GM21737 (cell line): ENCODE measurements around the gene TXNDC2.
"Not testable (repeated sequence)": the region's sequence is repeated elsewhere in the genome, so short reads cannot be mapped to it uniquely, and the experiment has no call there.

ENCODE experiments used
- ATAC-seq: cut with Tn5 transposase; IDR thresholded peaks from one replicate; pipeline ENCODE4 v1.9.1; 2021; ENCODE audit warnings: mild to moderate bottlenecking, moderate library complexity; ENCODE audit not compliant: unreplicated experiment

The TXNDC2 gene

GRCh38 chr18:9885170-9886004 is at the start of gene TXNDC2:
Gene TXNDC2 (plus strand): TSS chr18:9885973. CDS start chr18:9886681, 708 bp downstream.
- ATAC-seq: no peak

- ATAC-seq: no peak
Measured at GRCh38 chr18:9838144-9838877, 47.5 kb upstream of the TXNDC2 start.

DNA sequence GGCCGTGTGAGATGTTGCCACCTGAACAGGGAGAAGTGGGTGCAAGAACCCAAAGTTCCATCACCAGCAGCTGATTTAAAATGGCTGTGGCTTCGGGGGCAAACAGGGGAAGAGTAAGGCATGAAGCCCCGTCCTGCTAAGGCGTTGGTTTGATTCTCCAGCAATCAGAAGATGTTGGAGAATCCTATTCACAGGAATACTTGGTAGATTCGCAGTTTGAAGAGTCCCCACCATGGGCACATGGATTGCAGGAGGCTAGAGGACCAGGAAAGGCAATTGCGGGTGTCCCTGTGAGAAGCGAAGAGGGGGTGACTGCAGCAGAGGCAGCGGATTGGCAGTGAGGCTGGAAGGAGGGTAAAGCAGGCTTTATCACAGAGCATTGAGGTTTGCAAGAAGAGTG is 46.6 kb upstream of the TXNDC2 start:
- no peak for ATAC-seq

DNA sequence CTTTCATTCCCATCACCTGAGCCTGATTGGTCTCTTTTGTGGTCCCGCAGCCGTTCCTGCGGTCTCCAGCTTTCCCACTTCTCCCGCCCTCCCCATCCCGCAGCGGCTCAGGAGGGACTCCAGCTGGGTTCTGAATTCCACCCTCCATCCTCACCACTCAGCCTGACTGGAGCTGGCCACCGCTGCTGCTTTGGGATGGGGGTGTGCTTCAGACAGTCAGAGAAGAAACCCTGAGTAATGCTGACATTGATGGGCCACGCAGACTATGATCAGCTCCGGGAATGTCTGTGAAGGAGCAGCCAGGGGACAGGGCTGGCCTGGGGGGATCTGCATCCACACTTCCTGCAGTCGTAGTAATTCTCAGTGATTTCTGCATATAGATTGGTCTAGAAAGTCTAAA is 45.9 kb upstream of the TXNDC2 start:
- ATAC-seq: no peak

DNA sequence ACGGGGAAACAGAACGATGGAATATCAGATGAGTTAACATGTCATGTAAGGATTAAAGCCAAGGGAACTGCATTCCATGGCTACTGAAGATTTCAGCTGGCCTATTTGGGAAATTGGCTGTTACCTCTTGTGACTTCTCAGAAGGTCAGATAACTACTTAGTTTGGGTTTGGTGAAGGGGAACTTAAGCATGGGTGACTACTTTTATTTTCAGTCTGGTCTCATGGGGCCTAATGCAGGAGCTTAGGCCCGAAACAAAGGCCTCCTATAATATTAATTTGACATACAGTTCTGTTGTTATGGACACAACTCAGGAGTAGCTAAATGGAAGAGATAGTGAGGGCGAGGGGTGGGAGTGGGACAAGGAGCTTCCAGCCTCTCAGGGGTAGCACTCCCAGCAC is 44.0 kb upstream of the TXNDC2 start:
- no peak for ATAC-seq

DNA sequence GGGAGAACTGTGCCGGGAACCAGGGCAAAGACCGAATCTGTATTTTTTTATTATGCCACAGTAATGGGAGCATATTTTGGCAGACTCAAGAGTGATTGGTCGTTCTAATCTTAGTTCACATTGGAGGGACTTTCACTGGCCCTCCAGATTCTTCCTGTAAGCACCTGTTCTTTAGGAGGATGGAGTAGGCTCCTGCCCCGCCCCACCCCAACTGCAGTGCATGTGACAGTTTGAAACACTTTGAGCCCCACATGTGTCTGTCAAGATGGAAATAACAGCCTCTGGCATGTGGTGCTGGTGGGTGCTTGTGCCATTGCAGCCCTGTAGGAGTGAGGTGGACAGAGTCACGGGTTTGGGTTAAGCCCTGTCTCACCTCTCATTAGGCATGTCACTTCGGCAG is 43.3 kb upstream of the TXNDC2 start:
- ATAC-seq: no peak

GRCh38 chr18:9845256-9845655 is 40.5 kb upstream of the TXNDC2 start:
- no peak for ATAC-seq

DNA sequence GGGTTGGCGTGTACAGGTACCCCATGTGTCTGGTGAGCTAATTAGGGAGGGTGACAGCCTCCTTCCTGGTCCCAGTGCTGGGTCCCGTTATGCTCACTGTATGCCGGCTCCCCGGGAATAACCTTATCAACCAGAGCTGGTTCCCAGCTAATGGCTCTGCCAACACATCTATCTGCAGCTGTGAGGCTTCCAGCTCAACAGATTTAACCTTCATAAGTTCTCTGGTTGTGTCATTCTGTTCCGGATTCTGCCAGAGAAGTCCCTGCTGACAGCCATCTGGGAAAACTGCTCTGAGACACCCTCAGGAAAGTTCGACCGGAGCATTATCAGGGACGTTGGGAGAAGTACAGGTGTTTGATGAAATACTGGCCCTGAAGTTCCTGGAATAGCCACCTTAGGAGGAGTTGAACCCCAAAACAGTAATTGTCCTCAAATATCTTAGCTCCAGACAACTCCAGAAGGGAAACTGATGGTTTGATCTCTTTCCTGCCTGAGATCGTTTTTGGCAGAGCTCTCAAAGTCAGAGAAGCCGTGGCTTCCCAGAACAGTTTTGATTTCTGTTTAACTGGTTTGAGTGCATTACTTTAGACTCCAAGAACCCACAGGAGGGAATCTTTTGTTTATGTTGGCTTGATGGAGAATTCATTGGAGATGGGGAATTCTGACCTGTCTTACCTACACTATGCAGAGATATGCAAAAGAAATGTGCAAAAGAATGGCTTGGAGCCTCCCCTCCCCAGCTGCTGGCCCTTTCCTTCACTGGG is 39.4 kb upstream of the TXNDC2 start:
- ATAC-seq: no peak

DNA sequence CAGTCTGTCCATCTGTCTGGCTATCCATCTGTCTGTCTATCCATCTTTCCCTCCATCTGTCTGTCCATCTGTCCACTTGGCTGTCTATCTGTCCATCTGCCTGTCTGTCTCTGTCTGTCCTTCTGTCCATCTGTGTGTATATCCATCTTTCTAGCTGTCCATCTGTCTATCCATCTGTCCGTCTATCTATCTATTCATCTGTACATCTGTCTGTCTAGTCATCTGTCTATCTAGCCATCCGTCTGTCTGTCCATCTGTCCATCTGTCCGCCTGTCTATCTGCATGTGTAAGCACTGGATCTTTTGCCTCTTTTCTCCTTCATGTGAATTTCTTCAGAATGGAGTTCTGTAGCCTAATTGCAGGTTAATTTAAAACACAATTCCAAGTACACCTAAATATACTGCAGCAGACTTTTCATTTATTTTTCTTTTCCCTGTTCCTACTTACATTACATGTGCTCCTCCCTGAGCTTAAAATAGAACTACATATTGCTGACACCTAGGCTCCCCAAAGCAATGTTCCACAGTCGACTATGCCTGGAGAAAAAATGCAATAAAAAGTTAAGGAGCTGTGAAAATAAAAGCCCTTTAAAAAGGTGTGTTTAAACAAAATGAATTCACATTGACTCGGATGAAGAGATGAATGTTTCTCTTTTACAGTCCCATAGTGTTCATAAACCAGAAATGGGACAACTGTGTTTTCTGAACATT is 37.4 kb upstream of the TXNDC2 start:
- ATAC-seq: no peak

- ATAC-seq: no peak
Measured at GRCh38 chr18:9849407-9850283, 36.1 kb upstream of the TXNDC2 start.

DNA sequence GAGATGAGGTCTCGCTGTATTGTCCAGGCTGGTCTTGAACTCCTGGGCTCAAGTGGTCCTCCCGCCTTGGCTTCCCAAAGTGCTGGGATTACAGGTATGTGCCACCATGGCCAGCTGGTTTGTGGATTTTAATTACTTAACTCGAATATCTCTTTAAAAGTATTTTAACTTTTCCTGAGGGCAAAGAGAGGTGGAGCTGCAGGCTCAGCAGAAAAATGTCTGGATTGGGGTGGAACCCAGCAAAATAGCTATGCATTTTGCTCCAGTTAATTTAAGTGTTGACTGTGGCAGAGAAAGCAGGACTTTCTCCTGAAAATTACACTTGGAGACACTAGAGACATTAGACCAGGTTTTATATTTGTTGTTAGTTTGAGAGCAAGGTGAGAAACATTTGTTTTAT is 35.5 kb upstream of the TXNDC2 start:
- no peak for ATAC-seq

GRCh38 chr18:9851511-9851910 is 34.3 kb upstream of the TXNDC2 start:
- ATAC-seq: no peak

DNA sequence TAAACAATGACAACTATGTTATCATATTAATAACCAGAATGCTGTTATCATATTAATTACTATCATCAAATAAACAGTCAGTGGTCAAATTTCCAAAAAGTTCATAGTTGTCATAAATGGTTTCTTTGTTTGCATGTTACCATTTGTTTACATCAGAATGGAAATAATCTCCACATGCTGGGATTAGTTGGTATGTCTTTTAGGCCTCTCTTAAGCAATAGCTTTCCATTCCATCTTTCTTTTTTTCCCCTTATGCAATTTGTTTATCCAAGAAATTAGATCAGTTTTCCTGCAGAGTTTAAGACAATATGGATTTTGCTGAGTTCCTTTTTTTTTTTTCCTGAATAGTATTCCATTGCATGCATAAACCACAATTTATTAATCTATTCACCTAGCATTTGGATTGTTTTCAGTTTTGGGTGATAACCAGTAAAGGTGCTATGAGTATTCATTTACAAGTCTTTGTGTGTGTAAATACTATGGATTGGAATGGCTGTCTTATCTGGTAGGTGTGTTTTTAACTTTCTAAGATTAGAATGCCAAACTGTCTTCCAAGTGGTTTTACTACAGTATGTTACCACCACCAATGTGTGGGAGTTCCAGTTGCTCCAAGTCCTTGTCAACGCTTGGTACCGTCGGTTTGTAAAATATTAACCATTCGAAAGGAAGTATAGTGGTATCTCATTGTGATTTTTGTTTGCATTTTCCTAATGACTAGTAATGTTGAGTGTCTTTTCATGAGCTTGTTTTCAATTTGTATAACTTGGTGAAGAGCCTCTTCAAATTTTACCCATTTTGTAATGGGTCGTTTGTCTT is 33.3 kb upstream of the TXNDC2 start:
- no peak for ATAC-seq

DNA sequence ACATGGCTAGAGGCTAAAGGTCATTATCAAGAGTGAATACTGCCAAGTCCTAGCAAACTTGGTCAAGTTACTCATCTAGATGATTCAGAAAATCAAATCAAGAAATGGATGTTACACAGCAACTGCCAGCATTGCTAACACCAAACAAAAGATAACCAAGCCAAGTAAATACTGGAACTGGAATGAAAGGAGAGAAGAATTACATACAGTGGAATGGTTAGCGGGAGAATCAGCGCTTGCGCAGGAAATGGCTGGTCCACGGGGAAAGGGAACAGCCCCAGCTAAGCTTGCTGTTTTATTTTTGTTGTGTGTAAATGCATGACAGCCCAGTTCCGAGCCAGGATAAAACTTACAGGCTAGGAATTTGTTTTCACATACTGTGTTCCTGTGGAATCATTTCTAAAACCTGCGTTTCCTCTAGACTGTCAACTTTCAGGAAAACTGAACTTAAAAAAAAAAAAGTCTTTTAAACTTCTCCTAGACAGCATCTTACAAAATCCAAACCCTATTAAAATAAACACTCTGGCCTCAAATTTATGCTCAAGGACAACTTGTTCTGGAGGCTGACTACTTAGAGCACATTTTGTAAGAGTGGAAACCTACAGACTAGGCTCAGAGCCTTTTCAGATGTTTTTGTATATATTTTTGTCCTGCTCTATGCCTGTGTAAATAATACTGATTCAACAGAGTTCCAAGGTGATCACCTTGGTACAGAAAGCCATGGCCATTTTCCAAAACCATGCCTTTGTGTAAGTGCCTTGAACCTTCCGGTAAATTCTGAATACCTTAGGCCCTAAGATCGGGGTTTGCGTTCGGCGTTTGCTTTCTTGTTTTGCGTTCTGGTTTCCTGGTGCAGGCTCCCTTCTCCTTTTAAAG is 30.7 kb upstream of the TXNDC2 start:
- ATAC-seq: no peak

DNA sequence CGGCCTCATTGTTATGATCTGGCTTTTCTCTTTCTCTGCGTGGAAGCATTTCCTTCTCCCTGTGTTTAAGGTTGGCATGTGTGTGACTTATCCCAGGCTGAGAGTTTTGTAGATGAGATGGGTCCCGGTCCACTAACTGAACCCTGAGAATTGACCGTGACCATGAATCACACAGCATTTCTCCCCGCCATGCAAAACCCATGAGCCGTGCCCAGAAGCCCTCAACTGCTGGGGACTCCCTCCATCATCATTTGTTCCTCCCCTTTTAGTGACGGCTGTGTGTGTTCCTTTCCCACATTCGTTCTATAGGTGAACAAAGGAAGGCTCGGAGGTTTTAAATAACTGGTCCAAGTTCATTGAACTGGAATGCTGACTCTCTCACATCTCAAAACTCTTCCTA is 30.1 kb upstream of the TXNDC2 start:
- ATAC-seq: no peak

GRCh38 chr18:9856092-9856491 is 29.7 kb upstream of the TXNDC2 start:
- ATAC-seq: no peak

GRCh38 chr18:9857479-9857998 is 28.2 kb upstream of the TXNDC2 start:
- ATAC-seq: not testable (repeated sequence)

- ATAC-seq: no peak
Measured at GRCh38 chr18:9858642-9859041, 27.1 kb upstream of the TXNDC2 start.
